NCI-H146 (cell line): ENCODE results near the gene ICA1L.

Source experiments
- DNase-seq: peaks from one replicate; lab custom pipeline; 2025; lab: John Stamatoyannopoulos, UW

Gene ICA1L

DNA sequence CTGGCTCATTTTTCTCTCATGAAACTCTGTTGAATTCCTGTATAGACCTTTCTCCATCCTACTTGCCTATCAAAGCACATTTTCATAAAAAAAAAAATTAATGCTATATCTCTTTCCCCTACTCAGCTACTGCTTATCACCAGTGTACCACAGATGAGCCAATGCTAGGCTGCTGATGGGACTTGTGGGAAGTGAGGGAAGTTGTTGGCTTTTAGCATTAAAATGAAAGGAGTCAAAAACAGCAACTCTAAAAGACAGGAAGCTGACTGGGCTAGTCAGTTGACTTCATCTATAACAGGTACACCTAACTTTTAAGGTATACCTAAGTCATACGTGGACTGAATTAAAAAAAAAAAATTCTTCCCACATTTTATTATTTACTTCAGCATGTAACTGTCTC lies 134.7 kb downstream of the ICA1L start:
- no peak for DNase-seq

DNA sequence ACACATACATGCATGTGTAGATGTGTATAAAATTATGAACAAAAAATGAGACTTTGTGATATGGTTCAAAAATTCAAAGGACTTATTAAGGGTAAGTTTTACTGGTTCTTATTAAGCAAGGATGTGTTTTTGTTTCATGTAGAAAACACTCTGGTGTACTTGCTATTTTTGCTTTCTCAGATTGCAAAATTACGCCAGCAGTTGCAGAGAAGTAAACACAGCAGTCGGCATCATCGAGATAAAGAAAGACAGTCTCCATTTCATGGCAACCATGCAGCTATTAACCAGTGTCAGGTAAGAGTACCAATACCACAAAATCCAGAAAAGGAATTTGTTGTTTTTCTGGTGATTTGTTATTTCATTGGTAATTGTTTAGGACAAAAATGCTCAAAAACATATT lies 145.5 kb downstream of the ICA1L start:
- DNase-seq = no peak

DNA sequence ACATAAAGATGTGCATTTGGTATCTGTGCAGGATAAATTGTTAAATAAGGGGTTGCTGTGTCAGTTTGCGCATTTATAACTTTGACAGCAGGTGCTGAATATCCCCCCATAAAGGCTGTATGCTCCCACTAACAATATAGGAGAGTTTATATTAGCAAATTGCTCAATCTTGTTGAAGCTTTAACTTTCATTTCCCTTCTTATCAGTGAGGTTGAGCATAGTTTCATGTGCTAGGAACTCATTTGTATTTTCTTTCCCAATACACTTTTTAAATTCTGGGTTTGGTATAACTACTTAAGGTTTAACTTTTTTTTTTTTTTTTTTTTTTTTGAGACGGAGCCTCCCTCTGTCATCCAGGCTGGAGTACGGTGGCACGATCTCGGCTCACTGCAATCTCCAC lies 147.8 kb downstream of the ICA1L start:
- no peak for DNase-seq
